ENCODE results near the gene KIF3A. TPM values are rescaled to one million over a fixed set of nuclear protein-coding genes. Genes with fewer than 3 reads are reported as not detected.

The KIF3A gene
- total RNA-seq, 1 donor from 2014 or later: 20.7 TPM

- intact Hi-C loops (cut with DNase I): no loop called here
- no peak for ATAC-seq
Observed at GRCh38 chr5:132669966-132670882, 67.1 kb downstream of the KIF3A start.

GRCh38 chr5:132669455-132669820 is 67.9 kb downstream of the KIF3A start:
- intact Hi-C loops (cut with DNase I): no loop called here
- no peak for ATAC-seq

More at GRCh38 chr5:132669966-132670882, 67.1 kb downstream of the KIF3A start:
- no peak for DNase-seq (ENCODE audit: low spot score)

GRCh38 chr5:132668706-132669454 is 68.5 kb downstream of the KIF3A start:
- ATAC-seq (no peak), DNase-seq (ENCODE audit: low spot score) (no peak)
- intact Hi-C loops (cut with DNase I): no loop called here

More at GRCh38 chr5:132669455-132669820, 67.9 kb downstream of the KIF3A start:
- no peak for DNase-seq (ENCODE audit: low spot score)

GRCh38 chr5:132667761-132668705 is 69.3 kb downstream of the KIF3A start:
- ATAC-seq (no peak), DNase-seq (ENCODE audit: low spot score) (no peak)
- intact Hi-C loops (cut with DNase I): no loop called here

GRCh38 chr5:132667309-132667708 is 70.0 kb downstream of the KIF3A start:
- intact Hi-C loops (cut with DNase I): no loop called here
- DNase-seq (ENCODE audit: low spot score): no peak
- no peak for ATAC-seq

- intact Hi-C loops (cut with DNase I): no loop called here
- no peak for ATAC-seq
Observed at GRCh38 chr5:132666310-132667123, 70.8 kb downstream of the KIF3A start.

GRCh38 chr5:132665574-132666080 is 71.7 kb downstream of the KIF3A start:
- ATAC-seq: no peak
- intact Hi-C loops (cut with DNase I): no loop called here
- DNase-seq (ENCODE audit: low spot score): no peak

More at GRCh38 chr5:132666310-132667123, 70.8 kb downstream of the KIF3A start:
- no peak for DNase-seq (ENCODE audit: low spot score)

- intact Hi-C loops (cut with DNase I): no loop called here
- ATAC-seq: no peak
- no peak for DNase-seq (ENCODE audit: low spot score)
Observed at GRCh38 chr5:132664696-132665209, 72.6 kb downstream of the KIF3A start.

- DNase-seq (ENCODE audit: low spot score) (no peak), ATAC-seq (peak; percentile 18)
- intact Hi-C loops (cut with DNase I): no loop called here
Observed at GRCh38 chr5:132663771-132664695, 73.3 kb downstream of the KIF3A start.

- ATAC-seq (no peak), DNase-seq (ENCODE audit: low spot score) (no peak)
- intact Hi-C loops (cut with DNase I): no loop called here
Observed at GRCh38 chr5:132662925-132663770, 74.2 kb downstream of the KIF3A start.

- intact Hi-C loops (cut with DNase I): no loop called here
- no peak for DNase-seq (ENCODE audit: low spot score)
- ATAC-seq: no peak
Observed at GRCh38 chr5:132662004-132662401, 75.3 kb downstream of the KIF3A start.

- no peak for ATAC-seq
- DNase-seq (ENCODE audit: low spot score): no peak
- intact Hi-C loops (cut with DNase I): no loop called here
Observed at GRCh38 chr5:132661231-132662003, 75.9 kb downstream of the KIF3A start.

GRCh38 chr5:132659598-132660493 is 77.5 kb downstream of the KIF3A start:
- intact Hi-C loops (cut with DNase I): no loop called here
- ATAC-seq (no peak), DNase-seq (ENCODE audit: low spot score) (no peak)
